HG02623 (cell line): ENCODE measurements around the gene ALKBH2.
A peak's percentile ranks its signal among the peaks of the same experiment; 100 is the strongest.
"Not testable (repeated sequence)": the region's sequence is repeated elsewhere in the genome, so short reads cannot be mapped to it uniquely, and the experiment has no call there.

ENCODE experiments used
- ATAC-seq: cut with Tn5 transposase; IDR thresholded peaks from one replicate; pipeline ENCODE4 v1.9.1; 2021; ENCODE audit warnings: moderate library complexity; ENCODE audit not compliant: unreplicated experiment

The ALKBH2 gene

DNA sequence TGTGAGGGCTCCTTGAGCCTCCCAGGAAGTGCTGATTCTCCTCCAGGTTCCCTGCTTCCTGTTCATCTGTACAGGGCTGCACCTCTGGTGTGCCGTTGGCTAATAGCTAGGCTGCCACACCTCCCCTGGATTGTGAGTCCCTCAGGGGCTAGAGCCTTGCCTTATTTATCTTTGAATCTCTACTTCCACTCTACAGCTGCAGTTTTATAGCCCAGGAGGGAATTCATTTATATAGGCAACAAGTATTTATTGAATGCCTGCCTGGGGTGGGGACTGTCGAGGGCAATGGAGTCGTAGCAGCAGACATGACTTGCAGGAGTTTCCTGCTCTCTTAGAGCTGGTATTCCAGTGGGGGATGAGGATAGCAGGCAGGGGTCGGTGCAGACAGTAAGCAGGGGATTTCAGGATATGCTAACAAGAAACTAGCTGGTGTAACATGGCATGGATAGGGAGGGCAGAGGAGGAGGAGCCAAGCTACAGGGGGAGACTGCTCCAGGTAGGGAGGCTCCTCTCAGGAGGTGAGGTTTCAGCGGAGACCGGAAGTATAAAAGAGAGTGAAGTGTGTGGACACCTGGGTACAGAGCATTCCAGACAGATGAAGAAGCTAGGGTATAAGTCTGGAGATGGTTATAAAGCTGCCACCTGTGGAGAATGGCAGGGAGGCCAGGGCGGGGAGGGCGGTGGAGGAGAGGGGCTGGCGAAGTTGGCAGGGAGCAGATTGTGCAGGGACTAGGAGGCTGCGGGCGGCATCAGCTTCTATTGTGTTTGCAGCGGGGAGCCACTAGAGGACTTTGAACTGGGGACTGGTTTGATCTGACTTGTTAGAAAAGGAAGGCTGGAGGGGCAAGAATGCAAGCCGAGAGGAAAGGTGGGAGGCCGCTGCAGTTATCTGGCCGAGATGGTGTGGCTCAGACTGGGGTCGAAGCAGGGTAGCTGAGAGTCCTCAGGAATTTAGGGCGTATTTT is 23.7 kb downstream of the ALKBH2 start:
- no peak for ATAC-seq

DNA sequence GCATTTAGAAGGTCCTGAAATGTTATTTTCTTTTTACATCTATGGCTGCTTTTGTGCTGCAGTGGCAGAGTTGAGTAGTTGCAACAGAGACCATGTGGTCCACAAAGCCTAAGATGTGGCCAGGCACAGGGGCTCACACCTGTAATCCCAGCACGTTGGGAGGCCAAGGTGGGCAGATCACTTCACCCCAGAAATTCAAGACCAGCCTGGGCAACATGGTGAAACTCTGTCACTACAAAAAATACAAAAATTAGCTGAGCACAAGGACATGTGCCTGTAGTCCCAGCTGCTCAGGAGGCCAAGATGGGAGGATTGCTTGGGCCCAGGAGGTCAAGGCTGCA is 27.4 kb downstream of the ALKBH2 start:
- ATAC-seq, result no peak

DNA sequence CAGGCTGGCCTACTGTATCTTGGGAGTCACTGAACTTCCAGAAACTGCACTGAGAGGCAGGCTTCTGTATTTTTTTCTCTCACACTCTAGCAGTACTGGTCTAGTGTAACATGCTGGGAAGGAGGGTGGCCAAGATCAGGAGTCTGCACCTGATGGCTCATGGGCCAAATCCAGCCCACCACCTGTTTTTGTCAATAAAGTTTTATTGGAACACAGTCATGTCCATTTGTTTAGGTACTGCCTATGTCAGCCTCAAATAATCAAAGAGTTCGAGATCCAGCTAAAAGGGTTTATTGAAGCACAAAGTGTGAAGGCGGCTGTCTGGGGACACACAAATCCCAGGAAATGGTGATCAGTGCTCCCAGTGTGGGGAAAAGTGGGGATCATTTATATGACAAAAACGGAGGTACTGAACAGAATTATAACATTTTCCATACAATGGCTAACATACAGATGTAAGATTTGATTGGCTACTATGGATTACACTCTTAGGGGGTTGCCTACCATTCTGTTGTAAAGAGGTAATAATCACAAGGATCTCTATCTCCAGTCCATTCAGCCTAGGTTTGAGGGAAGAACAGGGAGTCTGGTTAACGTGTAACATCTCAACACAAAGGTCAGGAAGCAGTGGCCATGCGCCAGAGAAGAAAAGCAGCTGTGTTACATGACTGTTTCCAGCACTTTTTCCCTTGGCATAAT is 28.0 kb downstream of the ALKBH2 start:
- ATAC-seq, result no peak

DNA sequence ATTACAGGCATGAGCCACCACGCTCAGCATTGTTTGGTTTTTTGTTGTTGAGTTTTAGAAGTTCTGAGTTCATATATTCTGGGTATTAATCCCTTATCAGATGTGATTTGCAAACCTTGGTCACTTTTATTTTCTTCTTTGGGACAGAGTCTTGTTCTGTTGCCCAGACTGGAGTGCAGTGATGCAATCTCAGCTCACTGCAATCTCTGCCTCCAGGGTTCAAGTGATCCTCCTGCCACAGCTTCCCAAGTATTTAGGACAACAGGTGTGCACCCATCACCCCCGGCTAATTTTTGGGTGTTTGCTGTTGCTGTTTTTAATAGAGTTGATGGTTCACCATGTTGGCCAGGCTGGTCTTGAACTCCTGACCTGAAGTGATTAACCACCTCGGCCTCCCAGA is 29.1 kb downstream of the ALKBH2 start:
- no peak for ATAC-seq

DNA sequence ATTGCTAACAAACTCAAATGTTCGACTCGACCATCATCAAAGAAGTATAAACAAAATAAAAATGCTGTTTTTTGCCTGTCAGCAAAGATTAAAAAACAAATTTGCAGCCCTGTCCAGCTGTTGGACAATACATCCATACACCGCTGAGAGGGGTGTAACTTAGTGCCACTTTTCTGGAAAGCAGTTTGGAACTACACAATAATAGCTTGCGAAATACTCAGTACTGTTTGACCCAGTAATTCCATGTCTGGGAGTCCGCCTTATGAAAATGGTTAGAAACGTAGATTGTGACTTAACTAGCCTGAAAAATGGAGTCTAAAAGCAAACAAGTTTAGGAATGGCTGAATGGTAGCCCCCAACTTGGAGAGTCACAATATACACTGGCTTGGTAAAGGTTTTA is 34.5 kb downstream of the ALKBH2 start:
- ATAC-seq, result no peak

DNA sequence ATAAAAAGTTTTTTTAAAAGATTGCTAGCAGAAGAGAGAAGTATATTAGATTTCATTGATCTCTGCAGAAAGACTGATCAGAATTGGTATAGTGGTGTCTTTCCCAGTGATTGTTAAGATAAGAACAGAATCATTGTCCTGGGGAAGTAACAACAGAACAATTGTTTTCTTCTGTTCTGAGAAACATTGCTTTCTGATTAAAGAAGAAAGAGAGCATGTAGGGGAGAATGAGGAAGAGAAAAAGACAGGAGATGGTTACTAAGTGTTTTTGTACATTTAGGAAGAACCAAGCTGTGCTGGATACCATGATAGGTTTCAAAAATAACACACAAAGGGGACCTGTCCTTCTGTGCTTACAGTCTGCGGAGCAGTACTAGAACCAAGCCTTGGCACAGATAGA is 35.9 kb downstream of the ALKBH2 start:
- ATAC-seq, result no peak

DNA sequence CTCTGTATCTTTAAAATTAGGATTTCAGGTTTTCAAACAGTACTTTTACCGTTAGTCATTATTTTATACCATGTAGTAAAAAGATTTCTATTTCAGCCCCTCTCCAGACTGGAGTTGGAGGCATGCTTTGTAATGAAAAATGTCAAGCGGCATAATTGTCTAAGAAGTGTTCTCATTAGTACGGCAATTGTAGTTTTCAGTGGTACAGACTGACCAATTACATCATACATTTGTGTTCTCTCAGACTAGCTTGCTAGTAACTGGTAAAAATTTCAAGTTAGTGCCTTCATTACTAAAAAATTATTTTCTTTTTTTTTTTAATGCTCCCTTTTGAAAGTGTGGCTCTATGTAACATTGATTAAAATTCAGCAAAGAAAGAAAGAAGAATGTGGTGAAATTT is 36.4 kb downstream of the ALKBH2 start:
- ATAC-seq, result no peak

DNA sequence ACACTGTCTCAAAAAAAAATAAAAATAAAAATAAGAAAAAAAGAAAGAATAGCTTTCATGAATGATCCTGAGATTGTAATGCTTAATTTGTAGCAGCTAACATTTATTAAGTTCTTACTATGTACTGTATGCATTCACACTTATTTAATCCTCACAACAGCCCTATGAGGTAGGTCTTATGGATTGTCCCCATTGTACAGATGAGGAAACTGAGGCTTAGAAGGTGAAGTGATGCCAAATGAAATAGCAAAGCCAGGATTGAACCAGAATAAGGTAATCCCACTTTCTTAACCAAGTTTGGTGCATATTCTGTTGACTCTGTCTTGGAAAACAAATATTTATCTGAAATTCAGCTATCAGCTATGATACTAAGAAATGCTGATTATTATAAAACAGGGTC is 38.8 kb downstream of the ALKBH2 start:
- no peak for ATAC-seq

DNA sequence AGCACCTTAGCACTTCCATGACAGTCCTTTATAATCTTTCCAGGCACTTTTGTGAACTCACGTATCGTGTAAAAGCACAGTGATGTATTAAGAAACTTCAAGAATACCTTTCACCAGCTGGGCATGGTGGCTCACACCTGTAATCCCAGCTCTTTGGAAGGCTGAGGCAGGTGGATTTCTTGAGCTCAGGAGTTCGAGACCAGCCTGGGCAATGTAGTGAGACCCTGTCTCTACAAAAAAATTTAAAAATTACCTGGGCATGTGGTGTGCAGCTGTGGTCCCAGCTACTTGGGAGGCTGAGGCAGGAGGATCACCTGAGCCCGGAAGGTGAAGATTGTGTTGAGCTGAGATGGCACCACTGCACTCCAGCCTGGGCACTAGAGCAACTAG is 39.2 kb downstream of the ALKBH2 start:
- peak; percentile 6 for ATAC-seq

DNA sequence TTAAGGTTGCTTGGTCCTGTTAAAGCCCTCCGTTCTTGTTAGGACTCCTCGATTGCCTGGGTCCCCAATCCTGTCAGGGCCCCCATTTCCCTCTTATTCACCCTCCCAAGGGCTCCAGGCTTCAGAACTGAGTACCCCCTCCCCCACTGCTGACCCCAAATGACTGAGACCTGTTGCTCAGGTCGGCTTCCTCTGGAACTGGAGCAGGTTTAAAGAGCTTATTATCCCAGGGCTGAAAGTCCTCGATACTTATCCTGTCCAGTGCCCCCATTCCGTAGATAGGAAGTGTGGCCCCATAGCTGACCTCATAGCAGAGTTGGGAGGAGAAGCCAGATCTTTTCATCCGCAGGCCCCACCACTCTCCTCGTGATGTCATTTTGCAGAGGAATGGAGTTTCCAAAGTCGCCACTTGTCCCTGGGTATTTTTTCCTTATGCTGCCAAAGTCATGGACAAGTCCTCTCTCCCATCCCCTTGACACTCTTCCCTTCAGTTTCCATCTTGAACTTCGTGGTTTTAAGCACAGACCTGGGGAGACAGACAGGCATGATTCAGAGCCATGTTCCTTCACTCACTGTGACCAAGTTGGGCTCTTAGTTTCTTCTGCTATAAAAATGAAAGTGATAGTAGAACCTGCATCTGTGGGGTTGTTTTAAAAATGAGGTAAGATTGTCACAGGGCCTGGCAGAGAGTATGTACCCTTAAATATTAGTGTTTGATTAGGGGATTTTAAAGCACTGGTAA is 39.7 kb downstream of the ALKBH2 start:
- peak; percentile 43 for ATAC-seq

DNA sequence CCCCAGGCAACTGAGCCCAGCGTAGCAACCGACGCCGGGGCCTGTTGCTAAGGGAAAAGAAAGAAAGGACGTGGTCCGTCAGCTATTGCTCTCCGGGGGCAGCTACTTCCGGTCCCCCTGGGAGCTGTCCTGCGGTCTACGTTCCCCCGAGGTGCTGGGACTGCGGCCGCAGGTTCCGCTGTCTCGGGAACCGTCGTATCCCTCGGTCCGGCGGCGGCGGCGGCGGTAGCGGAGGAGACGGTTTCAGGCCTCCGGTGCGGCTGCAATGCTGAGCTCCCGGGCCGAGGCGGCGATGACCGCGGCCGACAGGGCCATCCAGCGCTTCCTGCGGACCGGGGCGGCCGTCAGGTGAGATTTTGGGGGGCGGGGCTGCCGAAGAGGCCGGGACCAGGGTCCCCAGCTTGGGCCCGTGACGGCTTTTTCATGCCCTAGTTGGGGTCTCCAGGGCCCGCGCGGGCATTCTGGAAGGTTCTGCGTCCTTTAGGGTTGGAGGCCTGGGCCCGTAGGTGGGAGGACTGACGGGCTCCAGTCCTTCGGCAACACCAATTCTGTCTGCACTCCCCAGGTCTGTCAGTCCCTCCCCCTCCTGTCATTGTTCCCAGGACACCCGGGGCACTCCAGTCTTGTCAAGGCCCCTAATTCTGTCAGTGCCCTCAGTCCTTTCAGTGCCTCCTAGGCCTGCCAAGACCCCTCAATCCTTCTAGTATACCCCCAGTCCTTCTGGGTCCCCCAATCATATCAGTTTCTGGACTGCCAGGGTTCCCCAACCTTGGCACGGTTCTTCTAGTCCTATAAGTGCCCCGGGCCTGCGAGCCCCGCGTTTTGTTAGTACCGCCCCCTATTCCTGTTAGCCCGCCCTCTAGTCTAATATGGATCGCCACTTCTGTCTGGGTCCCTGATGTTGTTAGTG is 40.6 kb downstream of the ALKBH2 start, which contains the start of gene USP30:
TSS of gene USP30 (plus strand) at position 163 of the 910 bp plus-strand sequence. CDS start at position 266, 103 bp downstream.
- ATAC-seq, result peak; percentile 68

DNA sequence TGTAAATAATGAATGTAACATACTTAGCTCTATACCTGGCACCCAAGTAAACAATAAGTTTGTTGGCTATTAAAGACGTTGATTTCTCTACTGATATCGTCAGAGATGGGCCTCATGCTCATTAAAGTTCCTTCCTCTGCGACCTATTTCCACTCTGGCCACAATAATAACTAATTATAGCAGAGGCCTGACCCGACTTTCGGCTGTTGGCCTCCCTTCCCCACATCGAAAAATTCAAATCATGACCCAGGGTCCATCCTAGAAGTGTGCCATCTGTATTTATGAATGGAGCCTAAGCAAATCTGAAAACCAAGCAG is 41.2 kb downstream of the ALKBH2 start:
- no peak for ATAC-seq

DNA sequence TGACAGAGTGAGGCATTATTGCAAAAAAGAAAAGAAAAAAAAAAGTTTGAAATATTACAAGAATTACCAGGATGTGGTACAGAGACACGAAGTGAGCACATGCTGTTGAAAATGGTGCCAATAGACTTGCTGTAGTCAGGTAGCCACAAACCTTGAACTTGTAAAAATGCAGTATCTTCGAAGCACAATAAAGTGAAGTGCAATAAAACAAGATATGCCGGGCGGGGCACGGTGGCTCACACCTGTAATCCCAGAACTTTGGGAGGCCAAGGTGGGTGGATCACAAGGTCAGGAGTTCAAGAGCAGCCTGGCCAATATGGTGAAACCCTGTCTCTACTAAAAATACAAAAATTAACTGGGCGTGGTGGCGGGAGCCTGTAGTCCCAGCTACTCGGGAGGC is 43.5 kb downstream of the ALKBH2 start:
- ATAC-seq, result not testable (repeated sequence)

DNA sequence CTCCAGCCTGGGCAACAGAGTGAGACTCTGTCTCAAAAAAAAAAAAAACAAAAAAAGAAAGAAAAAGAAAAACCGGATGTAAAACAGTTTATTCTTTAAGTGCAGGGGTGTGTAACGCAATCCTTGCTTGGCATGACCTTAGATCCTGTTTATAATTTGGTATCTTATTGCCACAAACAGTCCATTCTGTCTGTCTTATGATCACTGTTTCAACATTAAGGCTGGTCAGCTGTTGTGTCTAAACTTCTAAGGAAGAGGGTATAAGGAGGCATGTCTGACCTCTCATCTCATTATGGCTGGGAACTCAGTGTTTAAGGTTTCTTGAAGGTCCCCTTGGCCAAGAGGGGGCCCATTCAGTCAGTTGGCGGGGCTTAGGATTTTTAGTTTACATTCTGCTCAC is 44.6 kb downstream of the ALKBH2 start:
- ATAC-seq, result not testable (repeated sequence)

DNA sequence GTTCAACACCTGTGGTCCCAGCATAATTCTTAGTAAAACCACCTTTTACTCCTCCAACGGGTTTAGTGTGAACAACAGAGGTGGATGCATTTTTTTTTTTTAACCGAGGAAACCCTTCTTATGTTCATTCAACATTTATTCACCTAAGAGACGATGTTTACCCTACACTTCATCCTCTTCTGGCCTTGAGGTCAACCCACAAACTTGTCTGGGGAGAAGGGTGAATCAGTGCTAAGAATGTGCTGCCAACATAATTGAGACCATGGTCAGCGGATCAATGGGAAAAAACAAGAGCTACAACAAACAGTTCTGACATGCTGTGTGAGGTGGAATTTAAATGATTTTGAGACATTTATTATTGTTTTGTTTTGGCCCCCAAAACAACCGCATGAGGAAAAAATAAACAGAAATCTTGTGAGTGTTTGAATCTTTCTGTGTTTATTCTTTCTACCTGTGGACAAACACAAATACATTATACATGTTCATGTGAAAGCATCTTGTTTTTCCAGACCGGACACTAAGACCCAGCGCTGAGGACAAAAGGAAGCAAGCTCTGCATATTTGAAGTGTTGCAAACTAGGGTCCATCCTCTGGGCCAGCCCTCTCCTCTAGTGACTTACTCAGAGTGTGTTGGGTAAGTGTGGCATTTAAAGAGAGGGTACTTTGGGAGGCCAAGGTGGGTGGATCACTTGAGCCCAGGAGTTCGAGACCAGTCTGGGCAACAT is 46.0 kb downstream of the ALKBH2 start:
- ATAC-seq, result no peak

DNA sequence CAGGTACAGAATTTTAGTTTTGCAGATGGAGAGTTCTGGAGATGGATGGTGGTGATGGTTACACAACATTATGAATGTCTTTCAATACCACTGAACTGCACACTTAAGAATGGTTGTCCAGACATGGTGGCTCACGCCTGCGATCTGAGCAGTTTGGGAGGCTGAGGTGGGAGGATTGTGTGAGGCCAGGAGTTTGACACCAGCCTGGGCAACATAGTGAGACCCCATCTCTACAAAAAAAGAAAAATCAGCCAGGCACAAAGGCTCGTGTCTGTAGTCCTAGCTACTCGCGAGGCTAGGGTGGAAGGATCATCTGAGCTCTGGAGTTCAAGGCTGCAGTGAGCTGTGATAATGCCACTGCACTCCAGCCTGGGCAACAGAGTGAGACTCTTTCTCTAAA is 49.0 kb downstream of the ALKBH2 start:
- ATAC-seq, result no peak
